ENCODE results near the gene MRPS9.

Gene MRPS9

DNA sequence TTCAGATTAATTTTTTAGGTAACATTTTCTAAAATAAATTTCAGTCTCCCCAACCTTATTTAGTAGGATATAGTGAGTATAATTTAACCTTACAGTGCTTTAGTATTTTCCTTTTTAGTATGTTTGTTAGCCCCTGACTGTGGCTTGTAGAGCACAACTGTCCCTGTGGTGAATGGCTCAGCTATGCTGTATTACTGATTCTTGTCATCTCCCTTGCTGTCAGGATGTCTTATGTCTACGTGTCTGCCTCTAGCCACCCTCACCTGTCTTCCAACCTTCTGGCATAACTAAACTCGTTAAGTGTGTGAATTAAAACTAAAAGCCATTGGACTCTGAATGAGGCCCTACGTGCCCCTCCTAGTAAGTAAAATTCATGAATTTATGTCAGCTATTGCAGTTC, 18.4 kb downstream of the MRPS9 start:
- H3K27me3 ChIP-seq (ENCODE audit: control insufficient read depth in 1 of 2, insufficient read depth in 2 of 2, low read length in 2 of 2), result no peaks in the 10 kb centered on the region
- H3K9me3 ChIP-seq (ENCODE audit: control insufficient read depth in 1 of 2, low read length in 2 of 2), result no peaks in the 10 kb centered on the region
- no peak overlapping the region for H3K4me3 ChIP-seq (ENCODE audit: low read depth in 1 of 2, low read length in 2 of 2)
- no peak overlapping the region for H3K9ac ChIP-seq (ENCODE audit: low read depth in 1 of 2, low read length in 2 of 2)
- H3K36me3 ChIP-seq (ENCODE audit: control insufficient read depth in 1 of 2, insufficient read depth in 2 of 2, low read length in 2 of 2), result peaks cover 0 to 2% of the 10 kb centered on the region in 2 donors
- H3K4me1 ChIP-seq (ENCODE audit: control insufficient read depth in 1 of 2, insufficient read depth in 2 of 2, low read length in 2 of 2), result peaks cover 3 to 7% of the 10 kb centered on the region in 2 donors
- no peak overlapping the region for H3K27ac ChIP-seq (ENCODE audit: low read depth, low read length)

DNA sequence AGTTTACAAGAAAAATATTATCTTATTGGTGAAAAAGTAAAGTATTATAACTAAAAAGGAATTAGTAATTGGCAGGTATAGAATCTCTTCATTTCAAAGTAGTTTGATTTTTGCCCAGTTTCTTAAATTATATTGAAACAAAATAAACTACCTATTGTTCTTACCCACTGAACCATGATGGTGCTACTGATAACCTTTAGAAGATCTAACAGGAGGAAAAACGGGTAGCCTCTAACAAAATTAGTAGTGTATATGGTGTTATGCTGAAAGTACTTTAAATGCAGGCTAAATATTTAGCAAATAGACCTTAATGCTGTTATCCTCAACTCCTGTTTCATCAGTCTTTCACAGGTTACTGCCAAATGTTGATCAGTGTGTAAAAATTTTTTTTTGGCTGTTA, 19.1 kb downstream of the MRPS9 start:
- no peaks in the 10 kb centered on the region for H3K27me3 ChIP-seq (ENCODE audit: control insufficient read depth in 1 of 2, insufficient read depth in 2 of 2, low read length in 2 of 2)
- H3K27ac ChIP-seq (ENCODE audit: low read depth, low read length), result no peak overlapping the region
- H3K9ac ChIP-seq (ENCODE audit: low read depth in 1 of 2, low read length in 2 of 2), result no peak overlapping the region
- H3K4me1 ChIP-seq (ENCODE audit: control insufficient read depth in 1 of 2, insufficient read depth in 2 of 2, low read length in 2 of 2), result peaks cover 3 to 7% of the 10 kb centered on the region in 2 donors
- H3K4me3 ChIP-seq (ENCODE audit: low read depth in 1 of 2, low read length in 2 of 2), result no peak overlapping the region
- no peaks in the 10 kb centered on the region for H3K9me3 ChIP-seq (ENCODE audit: control insufficient read depth in 1 of 2, low read length in 2 of 2)
- H3K36me3 ChIP-seq (ENCODE audit: control insufficient read depth in 1 of 2, insufficient read depth in 2 of 2, low read length in 2 of 2), result peaks cover 0 to 4% of the 10 kb centered on the region in 2 donors

DNA sequence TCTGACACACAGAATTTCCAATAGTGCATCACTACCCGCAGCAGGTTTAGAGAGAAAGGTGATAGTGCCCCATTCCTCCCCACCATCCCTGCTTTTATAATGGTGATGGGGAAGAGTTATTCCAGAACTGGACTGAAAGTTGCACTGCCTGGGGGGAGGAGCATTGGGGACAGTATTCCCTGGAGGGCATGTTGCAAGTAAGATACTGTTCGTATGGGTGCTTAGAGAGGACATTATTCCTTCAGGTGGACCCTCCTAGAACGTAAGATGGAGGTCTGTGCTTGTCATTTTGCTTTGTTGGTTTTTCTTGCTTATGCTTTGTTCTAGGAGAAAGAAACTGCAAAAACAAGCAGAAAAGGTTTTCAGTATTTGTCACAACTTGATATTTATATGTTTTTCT, 23.7 kb downstream of the MRPS9 start:
- no peak overlapping the region for H3K4me3 ChIP-seq (ENCODE audit: low read depth in 1 of 2, low read length in 2 of 2)
- H3K4me1 ChIP-seq (ENCODE audit: control insufficient read depth in 1 of 2, insufficient read depth in 2 of 2, low read length in 2 of 2), result no peaks in the 10 kb centered on the region
- no peak overlapping the region for H3K27ac ChIP-seq (ENCODE audit: low read depth, low read length)
- H3K27me3 ChIP-seq (ENCODE audit: control insufficient read depth in 1 of 2, insufficient read depth in 2 of 2, low read length in 2 of 2), result no peaks in the 10 kb centered on the region
- no peak overlapping the region for H3K9ac ChIP-seq (ENCODE audit: low read depth in 1 of 2, low read length in 2 of 2)
- H3K36me3 ChIP-seq (ENCODE audit: control insufficient read depth in 1 of 2, insufficient read depth in 2 of 2, low read length in 2 of 2), result peaks cover 0 to 4% of the 10 kb centered on the region in 2 donors
- H3K9me3 ChIP-seq (ENCODE audit: control insufficient read depth in 1 of 2, low read length in 2 of 2), result no peaks in the 10 kb centered on the region

DNA sequence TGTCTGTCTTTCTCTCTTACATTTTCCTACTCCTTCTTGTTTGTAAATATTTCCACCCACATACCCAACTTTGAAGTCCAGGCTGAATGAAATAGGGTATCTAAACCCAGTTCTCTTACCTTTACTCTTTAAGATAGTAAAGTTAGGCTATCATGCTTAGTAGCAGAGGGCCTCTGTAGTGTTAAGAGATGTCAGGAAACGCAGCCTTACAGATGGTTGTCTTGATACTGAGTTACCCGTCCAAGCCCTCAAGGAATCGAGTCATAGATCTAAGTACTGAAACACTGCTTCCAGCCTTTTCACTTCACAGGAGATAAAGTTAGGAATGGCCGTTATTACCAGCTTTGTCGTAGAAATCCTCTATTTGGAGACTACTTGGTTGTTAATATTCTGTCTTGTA, 24.3 kb downstream of the MRPS9 start:
- Histone ChIP-seq H3K4me3 (ENCODE audit: low read depth in 1 of 2, low read length in 2 of 2) (no peak overlapping the region), H3K4me1 (ENCODE audit: control insufficient read depth in 1 of 2, insufficient read depth in 2 of 2, low read length in 2 of 2) (no peaks in the 10 kb centered on the region), H3K27ac (ENCODE audit: low read depth, low read length) (no peak overlapping the region), H3K9me3 (ENCODE audit: control insufficient read depth in 1 of 2, low read length in 2 of 2) (no peaks in the 10 kb centered on the region), H3K9ac (ENCODE audit: low read depth in 1 of 2, low read length in 2 of 2) (no peak overlapping the region), H3K27me3 (ENCODE audit: control insufficient read depth in 1 of 2, insufficient read depth in 2 of 2, low read length in 2 of 2) (no peaks in the 10 kb centered on the region), H3K36me3 (ENCODE audit: control insufficient read depth in 1 of 2, insufficient read depth in 2 of 2, low read length in 2 of 2) (peaks cover 0 to 4% of the 10 kb centered on the region in 2 donors)

DNA sequence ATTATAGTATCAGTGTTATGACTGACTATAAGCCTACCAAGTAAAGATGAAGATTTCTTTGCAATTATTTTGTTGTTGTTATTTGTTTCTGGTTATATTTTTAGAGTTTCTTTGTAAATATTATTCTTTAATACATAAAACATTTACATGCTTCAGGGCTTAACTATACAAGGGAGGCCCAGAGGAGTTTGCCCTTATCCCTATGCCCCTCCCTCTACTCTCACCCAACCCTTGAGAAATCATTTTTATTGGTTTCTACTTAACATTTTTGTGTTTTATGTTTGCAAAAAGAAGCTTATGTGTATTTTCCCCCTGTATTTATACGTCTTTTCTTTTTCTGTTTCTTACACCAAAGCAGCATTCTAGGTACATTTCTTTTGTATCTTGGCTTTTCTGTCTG, 30.5 kb downstream of the MRPS9 start:
- Histone ChIP-seq H3K27me3 (ENCODE audit: control insufficient read depth in 1 of 2, insufficient read depth in 2 of 2, low read length in 2 of 2) (no peaks in the 10 kb centered on the region), H3K9me3 (ENCODE audit: control insufficient read depth in 1 of 2, low read length in 2 of 2) (no peaks in the 10 kb centered on the region), H3K9ac (ENCODE audit: low read depth in 1 of 2, low read length in 2 of 2) (no peak overlapping the region), H3K4me1 (ENCODE audit: control insufficient read depth in 1 of 2, insufficient read depth in 2 of 2, low read length in 2 of 2) (peaks cover 4 to 14% of the 10 kb centered on the region in 2 donors), H3K4me3 (ENCODE audit: low read depth in 1 of 2, low read length in 2 of 2) (peak overlapping the region in 1 of 2 donors; percentile 9), H3K27ac (ENCODE audit: low read depth, low read length) (no peak overlapping the region), H3K36me3 (ENCODE audit: control insufficient read depth in 1 of 2, insufficient read depth in 2 of 2, low read length in 2 of 2) (no peaks in the 10 kb centered on the region)

GRCh38 chr2:105068875-105069274, 31.0 kb downstream of the MRPS9 start:
- no peaks in the 10 kb centered on the region for H3K9me3 ChIP-seq (ENCODE audit: control insufficient read depth in 1 of 2, low read length in 2 of 2)
- no peaks in the 10 kb centered on the region for H3K27me3 ChIP-seq (ENCODE audit: control insufficient read depth in 1 of 2, insufficient read depth in 2 of 2, low read length in 2 of 2)
- peaks cover 4 to 14% of the 10 kb centered on the region in 2 donors for H3K4me1 ChIP-seq (ENCODE audit: control insufficient read depth in 1 of 2, insufficient read depth in 2 of 2, low read length in 2 of 2)
- no peaks in the 10 kb centered on the region for H3K36me3 ChIP-seq (ENCODE audit: control insufficient read depth in 1 of 2, insufficient read depth in 2 of 2, low read length in 2 of 2)
- H3K4me3 ChIP-seq (ENCODE audit: low read depth in 1 of 2, low read length in 2 of 2), result peak overlapping the region in 1 of 2 donors; percentile 9
- H3K27ac ChIP-seq (ENCODE audit: low read depth, low read length), result no peak overlapping the region
- no peak overlapping the region for H3K9ac ChIP-seq (ENCODE audit: low read depth in 1 of 2, low read length in 2 of 2)

GRCh38 chr2:105070010-105070865, 32.4 kb downstream of the MRPS9 start:
- Histone ChIP-seq H3K27me3 (ENCODE audit: control insufficient read depth in 1 of 2, insufficient read depth in 2 of 2, low read length in 2 of 2) (no peaks in the 10 kb centered on the region), H3K9ac (ENCODE audit: low read depth in 1 of 2, low read length in 2 of 2) (no peak overlapping the region), H3K4me3 (ENCODE audit: low read depth in 1 of 2, low read length in 2 of 2) (no peak overlapping the region), H3K9me3 (ENCODE audit: control insufficient read depth in 1 of 2, low read length in 2 of 2) (no peaks in the 10 kb centered on the region), H3K4me1 (ENCODE audit: control insufficient read depth in 1 of 2, insufficient read depth in 2 of 2, low read length in 2 of 2) (peaks cover 4 to 14% of the 10 kb centered on the region in 2 donors), H3K36me3 (ENCODE audit: control insufficient read depth in 1 of 2, insufficient read depth in 2 of 2, low read length in 2 of 2) (no peaks in the 10 kb centered on the region), H3K27ac (ENCODE audit: low read depth, low read length) (no peak overlapping the region)

DNA sequence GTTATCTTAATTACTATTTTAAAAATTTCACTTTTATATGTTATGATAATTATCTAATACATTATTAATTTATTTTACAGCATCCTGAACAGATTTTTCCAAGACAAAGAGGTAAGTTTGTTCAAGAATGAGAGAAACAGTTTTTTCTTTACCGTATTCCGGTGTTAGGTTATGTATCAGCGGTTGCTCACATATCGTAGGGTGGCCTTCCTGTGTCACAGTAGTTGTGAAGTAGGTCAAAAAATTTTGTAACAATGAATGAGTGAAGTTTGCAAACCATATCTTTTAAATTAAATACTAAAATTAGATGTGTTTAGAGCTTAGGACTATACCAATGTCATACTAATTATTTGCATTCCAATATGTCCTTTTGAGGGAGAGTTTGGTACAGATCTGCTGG, 33.5 kb downstream of the MRPS9 start:
- no peaks in the 10 kb centered on the region for H3K27me3 ChIP-seq (ENCODE audit: control insufficient read depth in 1 of 2, insufficient read depth in 2 of 2, low read length in 2 of 2)
- H3K4me1 ChIP-seq (ENCODE audit: control insufficient read depth in 1 of 2, insufficient read depth in 2 of 2, low read length in 2 of 2), result peaks cover 4 to 14% of the 10 kb centered on the region in 2 donors
- H3K4me3 ChIP-seq (ENCODE audit: low read depth in 1 of 2, low read length in 2 of 2), result no peak overlapping the region
- no peaks in the 10 kb centered on the region for H3K9me3 ChIP-seq (ENCODE audit: control insufficient read depth in 1 of 2, low read length in 2 of 2)
- no peaks in the 10 kb centered on the region for H3K36me3 ChIP-seq (ENCODE audit: control insufficient read depth in 1 of 2, insufficient read depth in 2 of 2, low read length in 2 of 2)
- H3K27ac ChIP-seq (ENCODE audit: low read depth, low read length), result no peak overlapping the region
- H3K9ac ChIP-seq (ENCODE audit: low read depth in 1 of 2, low read length in 2 of 2), result no peak overlapping the region

- Histone ChIP-seq H3K27ac (ENCODE audit: low read depth, low read length) (no peak overlapping the region), H3K4me3 (ENCODE audit: low read depth in 1 of 2, low read length in 2 of 2) (no peak overlapping the region), H3K9me3 (ENCODE audit: control insufficient read depth in 1 of 2, low read length in 2 of 2) (no peaks in the 10 kb centered on the region), H3K4me1 (ENCODE audit: control insufficient read depth in 1 of 2, insufficient read depth in 2 of 2, low read length in 2 of 2) (peaks cover 4 to 14% of the 10 kb centered on the region in 2 donors), H3K9ac (ENCODE audit: low read depth in 1 of 2, low read length in 2 of 2) (no peak overlapping the region), H3K36me3 (ENCODE audit: control insufficient read depth in 1 of 2, insufficient read depth in 2 of 2, low read length in 2 of 2) (no peaks in the 10 kb centered on the region), H3K27me3 (ENCODE audit: control insufficient read depth in 1 of 2, insufficient read depth in 2 of 2, low read length in 2 of 2) (no peaks in the 10 kb centered on the region)
Observed at GRCh38 chr2:105072039-105072438, 34.2 kb downstream of the MRPS9 start.

DNA sequence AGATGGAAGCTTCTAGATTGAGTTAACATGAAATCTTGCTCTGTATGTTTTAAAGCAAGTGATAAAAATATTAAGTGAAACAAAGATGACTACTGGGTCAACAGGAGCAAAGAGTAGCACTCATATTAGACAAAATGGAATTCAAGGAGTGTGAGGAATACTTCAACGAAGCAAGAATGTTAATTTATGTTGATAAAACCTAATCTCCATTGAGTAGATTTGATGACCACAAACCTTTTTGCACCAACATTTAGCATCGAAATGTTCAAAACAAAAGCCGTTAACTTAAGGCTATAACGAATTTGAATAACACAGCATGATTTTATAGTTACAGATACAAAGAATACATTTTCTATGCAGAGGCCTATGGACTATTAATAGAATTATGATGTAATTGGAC, 35.7 kb downstream of the MRPS9 start:
- Histone ChIP-seq H3K4me1 (ENCODE audit: control insufficient read depth in 1 of 2, insufficient read depth in 2 of 2, low read length in 2 of 2) (peaks cover 2 to 13% of the 10 kb centered on the region in 2 donors), H3K4me3 (ENCODE audit: low read depth in 1 of 2, low read length in 2 of 2) (no peak overlapping the region), H3K36me3 (ENCODE audit: control insufficient read depth in 1 of 2, insufficient read depth in 2 of 2, low read length in 2 of 2) (no peaks in the 10 kb centered on the region), H3K27ac (ENCODE audit: low read depth, low read length) (no peak overlapping the region), H3K9me3 (ENCODE audit: control insufficient read depth in 1 of 2, low read length in 2 of 2) (no peaks in the 10 kb centered on the region), H3K27me3 (ENCODE audit: control insufficient read depth in 1 of 2, insufficient read depth in 2 of 2, low read length in 2 of 2) (no peaks in the 10 kb centered on the region), H3K9ac (ENCODE audit: low read depth in 1 of 2, low read length in 2 of 2) (no peak overlapping the region)
